Motor neuron (in vitro differentiated cells): ENCODE measurements around the gene PIK3R6. TPM values are rescaled to one million over a fixed set of nuclear protein-coding genes. Genes with fewer than 3 reads are reported as not detected.
A peak's percentile ranks its signal among the peaks of the same experiment; 100 is the strongest.
"Not testable (repeated sequence)": the region's sequence is repeated elsewhere in the genome, so short reads cannot be mapped to it uniquely, and the experiment has no call there.

Source experiments
- ATAC-seq, 8 experiments: fragments of 200-7000 bp; cut with Tn5 transposase; replicated peaks in 6 of 8; 2 replicates each; pipeline ENCODE4 v1.8.0; 2021; ENCODE audit warnings: mild to moderate bottlenecking in 8 of 8, moderate library complexity in 8 of 8
- H3K27ac ChIP-seq, 2 donors: fragments of 250-450 bp; sonication (Bioruptor Pico); 2 replicates each; pipeline ENCODE4 v1.9.0; 2021; ENCODE audit warnings: antibody characterized with exemption in 2 of 2, mild to moderate bottlenecking in 2 of 2, moderate library complexity in 1 of 2
- H3K4me1 ChIP-seq, 2 donors: fragments of 250-450 bp; sonication (Bioruptor Pico); replicated peaks in 1 of 2; 2 replicates each; pipeline ENCODE4 v1.6.1; 2021; ENCODE audit warnings: antibody characterized with exemption in 2 of 2, mild to moderate bottlenecking in 2 of 2, moderate library complexity in 1 of 2
- H3K4me3 ChIP-seq, 5 donors: fragments of 250-450 bp; sonication (Bioruptor Pico); 2 replicates each; pipeline ENCODE4 v1.9.0; 2021; ENCODE audit warnings: antibody characterized with exemption in 5 of 5, mild to moderate bottlenecking in 5 of 5, moderate library complexity in 4 of 5
- WGBS, 10 experiments: fragments of 450-650 bp; shearing (Covaris generic); methylation state at CpG; one replicate each; pipeline ENCODE4 v1.0.0; 2022; 5-methylcytosine and 5-hydroxymethylcytosine counted together
- in situ Hi-C, 9 experiments: fragments of 400-800 bp; cut with MboI; loops; one replicate each; pipeline ENCODE4 v1.15.0; 2021; ENCODE audit warnings: low sequenced_read_pairs in 9 of 9, low pct_unique_long_range_greater_than_20kb in 2 of 9; ENCODE audit not compliant: unreplicated experiment in 9 of 9
- total RNA-seq, 8 experiments: library from RNA; unstranded; fragments of 300-600 nt; gene quantifications; 2 replicates each; pipeline versions ENCODE4 v1.2.3 to v1.2.4, GENCODE V29; 2022

Gene PIK3R6
- total RNA-seq, 8 experiments from 2014 or later: 0.04 to 0.19 (median 0.14) TPM; not detected in 5

DNA sequence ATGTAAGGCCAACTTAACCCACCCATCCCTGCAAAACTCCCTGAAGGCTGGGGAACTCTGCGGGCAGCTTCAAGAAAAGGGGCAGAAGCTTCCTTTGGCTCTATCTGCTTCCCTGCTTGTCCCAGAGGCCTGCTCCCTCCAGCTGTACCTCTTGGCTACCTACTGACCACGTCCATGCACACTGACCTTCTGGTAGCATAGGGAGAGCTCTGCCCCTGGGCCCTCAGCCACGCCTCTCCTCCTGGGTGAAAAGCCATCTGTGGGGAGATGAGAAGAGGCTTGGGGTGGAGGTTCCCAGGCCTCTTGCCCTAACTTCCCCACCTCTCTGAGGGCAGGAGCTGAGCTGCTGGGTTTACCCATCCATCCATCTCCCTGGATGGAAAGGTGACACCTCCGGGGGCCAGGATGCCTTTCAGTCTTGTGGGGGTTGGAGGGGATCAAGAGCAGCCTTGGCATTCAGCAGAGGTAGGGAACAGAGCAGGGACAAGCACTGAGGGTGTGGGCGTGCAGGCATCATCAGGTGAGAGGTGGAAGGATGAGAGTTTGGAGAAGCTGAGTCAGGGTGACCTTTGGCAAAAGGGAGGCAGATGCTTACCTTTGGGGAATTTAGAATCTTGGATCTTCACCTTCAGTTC lies 45.0 kb downstream of the PIK3R6 start:
- 27 to 83% (median 60%) methylated on average over 1 of the region's 5 CpGs; no CpG with 5 or more reads in 5 of the 10 experiments for WGBS, 10 experiments
- Histone ChIP-seq H3K4me1 (no peaks in the 10 kb centered on the region), H3K4me3 (no peak overlapping the region), H3K27ac (no peak overlapping the region)
- no peak for ATAC-seq
- in situ Hi-C loops: no loop called here

DNA sequence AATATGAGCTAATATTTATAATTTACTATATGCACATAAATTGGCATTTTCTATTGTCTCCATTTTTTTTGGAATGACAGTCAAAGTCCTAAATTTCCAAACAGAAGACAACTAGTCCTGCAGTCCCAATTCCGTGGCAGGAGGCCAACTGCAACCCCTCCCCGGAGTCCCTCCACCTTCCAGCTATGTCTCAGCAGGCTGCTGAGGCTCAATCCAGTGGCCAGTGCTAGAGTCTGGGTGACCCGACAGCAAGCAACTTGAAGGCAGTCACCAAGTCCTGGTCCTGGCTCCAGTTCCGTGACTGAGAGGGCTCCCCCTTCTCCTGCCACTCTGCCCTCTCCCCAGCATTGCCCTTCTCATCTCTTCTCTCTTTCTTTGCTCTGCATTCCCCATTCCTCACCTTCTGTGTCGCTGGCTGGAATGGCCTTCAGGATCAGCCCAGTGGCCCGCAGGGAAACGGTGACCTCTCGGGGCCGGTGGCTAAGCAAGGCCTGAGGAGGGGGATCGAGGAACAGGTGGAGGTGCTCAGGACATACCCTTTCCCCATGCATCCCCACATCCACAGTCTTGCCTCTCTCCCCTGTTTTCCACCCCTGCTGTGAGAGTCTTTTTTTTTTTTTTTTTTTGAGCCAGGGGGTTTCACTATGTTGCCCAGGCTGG lies 45.9 kb downstream of the PIK3R6 start:
- WGBS, 10 experiments: 29 to 91% (median 79%) methylated on average over 1 to 9 of the region's 10 CpGs; no CpG with 5 or more reads in 2 of the 10 experiments
- H3K27ac ChIP-seq: no peak overlapping the region
- no peak overlapping the region for H3K4me3 ChIP-seq
- no peaks in the 10 kb centered on the region for H3K4me1 ChIP-seq
- in situ Hi-C loops: no loop called here
- ATAC-seq: no peak

DNA sequence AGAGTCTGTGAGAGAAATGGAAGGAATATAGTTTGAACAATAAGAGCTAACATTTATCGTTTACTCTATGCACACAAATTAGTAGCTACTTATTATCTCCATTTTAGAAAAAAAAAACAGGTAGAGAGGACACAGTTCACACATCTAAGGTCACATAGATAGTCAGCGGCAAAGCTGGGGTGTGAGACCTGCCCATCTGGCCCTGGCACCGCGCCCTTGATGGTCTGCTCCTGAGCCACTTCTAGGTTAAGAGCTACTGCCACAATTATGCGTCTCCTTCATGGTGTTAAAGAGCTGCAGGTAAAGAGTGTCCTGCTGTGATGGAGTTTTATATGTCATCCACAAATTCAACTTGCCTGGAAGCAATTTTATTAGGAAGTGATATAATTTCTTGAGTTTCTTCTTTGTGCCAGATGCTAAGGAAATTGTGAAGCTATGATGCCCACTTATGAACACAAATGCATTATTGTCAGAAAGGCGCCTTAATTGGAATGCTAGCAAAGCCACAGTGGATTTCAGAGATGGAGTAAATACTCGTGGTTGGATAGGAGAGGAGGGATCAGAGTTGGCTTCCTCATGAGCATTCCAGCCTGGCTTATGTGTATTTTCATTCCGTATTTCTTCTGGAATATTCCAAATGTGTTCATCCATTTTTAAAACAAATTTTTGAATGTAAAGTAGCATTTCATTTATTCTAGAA lies 47.0 kb downstream of the PIK3R6 start:
- ATAC-seq: no peak
- in situ Hi-C loops: no loop called here
- H3K27ac ChIP-seq: no peak overlapping the region
- H3K4me3 ChIP-seq: no peak overlapping the region
- 13 to 91% (median 71%) methylated on average over 1 to 8 of the region's 8 CpGs for WGBS, 10 experiments
- no peaks in the 10 kb centered on the region for H3K4me1 ChIP-seq

DNA sequence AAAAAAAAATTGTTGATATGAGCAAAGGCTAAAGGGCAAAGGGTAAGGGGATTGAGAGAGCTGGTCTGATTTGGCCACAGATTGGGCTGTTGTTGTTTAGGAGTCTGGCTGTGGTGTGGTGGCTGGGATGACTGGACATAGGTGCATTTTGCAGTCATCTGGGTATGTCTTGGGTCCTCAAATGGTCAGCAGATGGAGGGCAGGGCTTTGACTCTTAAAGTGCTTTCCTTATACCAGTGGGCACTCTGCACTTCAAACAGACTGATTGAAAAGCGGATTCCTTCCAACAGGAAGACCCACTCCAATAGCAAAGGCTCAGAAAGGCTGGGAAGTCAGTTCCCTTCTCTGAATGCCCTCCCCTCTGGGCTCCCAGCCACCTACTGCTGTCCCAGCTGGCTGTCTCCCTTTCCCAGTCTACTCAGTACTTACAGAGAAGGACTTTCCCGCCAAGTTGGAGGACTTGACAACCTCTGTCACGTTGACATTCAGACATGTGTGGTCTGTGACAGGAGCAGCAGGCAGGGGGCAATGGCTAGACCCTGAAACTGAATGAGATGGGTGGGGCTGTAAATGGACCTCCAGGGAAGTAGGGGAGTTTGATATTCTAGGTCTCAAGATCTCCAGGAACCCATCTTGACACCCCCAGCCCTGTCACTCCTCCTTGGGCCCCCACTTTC lies 48.7 kb downstream of the PIK3R6 start:
- in situ Hi-C loops: no loop called here
- 6 to 83% (median 39%) methylated on average over 1 to 3 of the region's 3 CpGs; no CpG with 5 or more reads in 7 of the 10 experiments for WGBS, 10 experiments
- ATAC-seq: no peak
- no peaks in the 10 kb centered on the region for H3K4me1 ChIP-seq
- H3K4me3 ChIP-seq: no peak overlapping the region
- H3K27ac ChIP-seq: no peak overlapping the region

DNA sequence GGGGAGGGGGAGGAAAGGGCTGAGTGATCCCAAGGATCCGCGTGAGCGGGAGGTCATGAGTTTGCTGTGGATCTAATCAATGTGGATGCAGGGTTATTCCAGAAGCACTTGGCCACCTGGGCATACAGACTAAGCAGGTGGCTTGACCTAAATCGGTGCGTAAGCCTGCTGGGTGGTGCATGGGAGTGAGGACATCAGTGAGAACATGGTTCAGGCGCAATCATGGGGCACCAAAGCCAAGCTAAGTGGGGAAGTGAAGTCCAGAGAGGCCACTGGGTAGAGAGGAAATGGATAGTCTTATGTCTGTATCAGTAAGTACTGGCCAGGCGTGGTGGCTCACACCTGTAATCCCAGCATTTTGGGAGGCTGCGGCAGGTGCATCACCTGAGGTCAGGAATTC lies 49.4 kb downstream of the PIK3R6 start:
- no peak overlapping the region for H3K4me3 ChIP-seq
- no peak overlapping the region for H3K27ac ChIP-seq
- no peaks in the 10 kb centered on the region for H3K4me1 ChIP-seq
- in situ Hi-C loops: no loop called here
- no peak for ATAC-seq
- 86 to 100% (median 92%) methylated on average over 1 to 8 of the region's 8 CpGs; no CpG with 5 or more reads in 3 of the 10 experiments for whole genome bisulfite sequencing, 10 experiments

DNA sequence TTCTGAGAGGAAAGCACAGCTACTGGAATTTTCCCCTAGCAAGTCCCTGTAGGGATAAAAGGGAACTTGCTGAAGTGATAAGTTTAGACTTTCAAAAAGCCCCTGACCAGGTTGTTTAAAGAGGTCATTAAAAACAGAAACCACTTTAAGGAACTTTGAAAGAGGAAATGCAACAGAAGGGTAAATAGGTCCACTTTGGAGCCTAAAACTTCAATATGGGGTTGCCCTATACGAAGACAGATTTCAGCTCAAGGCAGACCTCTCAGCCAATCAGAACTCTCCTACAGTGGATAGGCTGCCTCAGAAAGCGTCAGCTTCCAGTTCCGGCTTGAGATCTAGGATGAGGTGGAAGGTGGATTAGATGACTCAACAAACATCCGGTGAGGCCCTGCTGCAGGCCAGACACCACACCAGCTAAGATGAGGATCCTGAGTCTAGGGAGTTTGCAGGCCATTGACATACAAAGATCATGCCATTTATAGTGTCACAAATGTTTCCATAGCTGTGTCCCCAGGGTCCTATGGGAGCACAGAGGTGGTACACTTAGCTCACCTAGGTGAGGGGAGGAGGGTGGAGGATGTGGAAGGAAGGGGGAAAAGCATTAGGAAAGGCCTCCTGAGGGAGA lies 60.4 kb downstream of the PIK3R6 start:
- in situ Hi-C loops: no loop called here
- no peaks in the 10 kb centered on the region for H3K4me1 ChIP-seq
- H3K4me3 ChIP-seq: no peak overlapping the region
- WGBS, 10 experiments: 20 to 80% (median 60%) methylated on average over 1 to 3 of the region's 4 CpGs; no CpG with 5 or more reads in 1 of the 10 experiments
- H3K27ac ChIP-seq: no peak overlapping the region
- peak in 2 of 8 experiments; percentile 33 to 38 for ATAC-seq

DNA sequence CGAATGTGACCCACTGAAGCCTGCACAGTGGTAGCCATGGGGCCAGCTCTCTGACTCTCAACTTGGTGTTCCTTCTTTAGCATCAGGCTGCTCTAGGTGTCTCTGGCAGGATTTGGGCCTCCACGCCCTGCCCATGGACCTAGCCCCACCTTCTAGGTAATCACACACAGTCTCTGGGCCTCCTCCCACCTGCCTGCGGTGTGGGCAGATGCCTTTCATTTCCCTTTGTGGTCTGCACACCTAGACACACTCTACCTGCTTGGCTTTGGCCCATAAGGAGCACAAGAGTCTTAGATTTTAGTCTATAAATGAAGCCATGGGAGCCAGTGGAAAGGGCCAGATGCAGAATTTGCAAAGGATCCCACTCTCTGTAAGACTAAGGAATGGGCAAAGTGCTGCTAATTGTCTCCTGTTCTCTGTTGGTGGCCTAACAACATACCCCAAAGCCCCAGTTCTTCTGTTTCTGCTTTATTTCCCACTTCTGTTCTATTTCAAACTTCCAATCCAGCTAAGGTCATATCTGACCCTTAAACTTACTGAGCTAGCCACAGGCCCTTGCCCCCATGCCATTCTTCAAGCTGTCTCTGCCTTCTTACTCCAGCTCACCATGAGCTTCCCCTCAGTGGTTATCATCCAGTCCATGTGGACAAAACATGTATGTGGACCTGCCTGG lies 61.1 kb downstream of the PIK3R6 start:
- in situ Hi-C loops: no loop called here
- Histone ChIP-seq H3K4me3 (no peak overlapping the region), H3K4me1 (no peaks in the 10 kb centered on the region), H3K27ac (no peak overlapping the region)
- ATAC-seq: no peak
- WGBS, 10 experiments: no CpG with 5 or more reads among the region's 3 CpGs

DNA sequence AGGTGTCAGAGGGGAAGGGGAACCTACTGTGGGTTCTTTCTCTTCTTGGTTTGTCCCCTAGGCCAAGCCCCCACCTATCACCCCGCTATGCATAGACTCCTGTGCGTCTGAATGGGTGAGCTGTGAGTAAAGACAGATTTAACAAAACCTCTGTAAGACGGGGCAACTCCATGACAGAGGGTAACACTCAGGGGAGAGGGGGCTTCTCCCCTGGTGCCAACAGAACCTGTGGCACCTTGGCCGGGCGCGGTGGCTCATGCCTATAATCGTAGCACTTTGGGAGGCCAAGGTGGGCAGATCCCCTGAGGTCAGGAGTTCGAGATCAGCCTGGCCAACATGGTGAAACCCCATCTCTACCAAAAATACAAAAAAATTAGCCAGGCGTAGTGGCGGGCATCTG lies 62.1 kb downstream of the PIK3R6 start:
- H3K27ac ChIP-seq, in situ Hi-C loops, H3K4me3 ChIP-seq, ATAC-seq, H3K4me1 ChIP-seq: not testable (repeated sequence)
- WGBS, 10 experiments: 30 to 100% (median 70%) methylated on average over 1 to 4 of the region's 10 CpGs; no CpG with 5 or more reads in 5 of the 10 experiments

DNA sequence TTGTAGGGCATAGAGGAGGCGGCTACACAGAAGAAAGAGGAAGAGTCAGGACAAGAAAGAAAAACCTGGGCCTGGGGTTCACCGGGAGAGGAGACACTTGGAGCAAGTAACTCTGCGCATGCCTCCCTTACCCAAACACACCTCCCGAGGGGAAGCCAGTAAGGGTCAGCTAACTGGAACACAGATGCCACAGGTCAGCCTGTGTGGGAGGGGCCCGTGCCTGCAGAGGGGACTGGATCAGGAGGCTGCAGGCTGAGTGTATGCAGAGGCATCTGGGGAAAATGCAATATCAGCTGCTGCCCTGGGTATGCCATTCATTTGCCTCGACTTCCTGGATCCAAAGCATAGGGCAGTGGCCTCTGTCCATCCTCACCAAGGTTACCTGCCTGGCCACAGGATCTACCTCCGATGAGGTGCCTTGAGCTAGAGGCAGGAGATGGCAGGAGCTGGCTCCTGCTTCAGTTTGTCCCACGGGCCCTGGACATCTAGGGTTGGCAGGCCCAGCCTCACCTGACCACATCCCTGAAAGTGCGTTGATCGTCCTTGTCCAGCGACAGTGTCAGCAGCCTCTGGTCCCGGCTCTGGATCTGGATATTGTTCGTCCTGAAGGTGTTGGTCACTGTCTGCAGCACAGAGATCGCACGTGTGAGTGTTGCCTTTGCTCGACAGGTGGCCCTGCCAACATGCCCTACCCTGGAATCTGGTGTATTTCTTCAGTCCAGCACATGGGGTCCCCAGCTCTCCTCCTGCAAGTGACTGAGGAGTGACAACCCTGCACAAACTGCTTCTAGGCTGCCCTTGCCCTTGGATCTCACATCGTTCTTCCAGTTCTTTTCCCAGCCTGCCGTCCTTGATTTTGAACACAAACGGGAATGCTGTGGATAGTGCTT lies 63.7 kb downstream of the PIK3R6 start:
- WGBS, 10 experiments: 0 to 63% (median 58%) methylated on average over 1 to 7 of the region's 19 CpGs; no CpG with 5 or more reads in 3 of the 10 experiments
- in situ Hi-C loops: no loop called here
- no peak overlapping the region for H3K27ac ChIP-seq
- peak in 4 of 8 experiments; percentile 23 to 55 (median 34) for ATAC-seq
- H3K4me3 ChIP-seq: no peak overlapping the region
- no peaks in the 10 kb centered on the region for H3K4me1 ChIP-seq

DNA sequence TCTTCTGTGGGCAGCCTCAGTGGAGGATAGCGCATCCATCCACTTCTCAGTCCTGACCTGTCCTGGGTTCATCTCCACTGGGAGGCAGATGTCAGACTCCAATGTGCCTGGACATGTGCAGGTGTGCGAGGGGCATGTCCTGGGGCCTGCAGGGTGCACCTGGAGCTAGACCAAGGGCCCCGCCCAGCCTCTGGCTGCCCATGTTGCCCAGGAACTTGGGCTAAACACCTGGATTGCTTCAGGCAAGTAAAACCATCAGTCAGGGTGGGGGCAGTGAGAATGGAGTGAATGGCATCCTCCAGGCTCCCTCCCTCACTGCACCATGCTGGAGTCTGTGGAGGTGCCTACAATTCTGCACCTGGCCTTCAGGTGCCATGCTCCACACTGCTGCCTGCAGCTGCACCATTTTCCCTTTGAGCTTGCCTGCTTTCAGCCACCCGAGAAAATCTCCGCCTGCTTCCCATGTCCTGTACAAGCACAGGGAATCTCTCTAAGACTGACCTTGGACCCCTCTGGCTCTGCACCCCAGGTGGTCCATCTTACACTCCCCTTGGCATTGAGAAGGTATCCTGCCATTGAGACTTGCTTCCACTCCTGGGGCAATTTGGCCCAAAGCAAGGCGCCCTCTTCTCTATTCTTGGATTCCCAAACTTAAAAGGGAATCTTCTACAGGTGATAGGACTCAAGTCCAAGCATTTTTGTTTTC lies 66.2 kb downstream of the PIK3R6 start:
- in situ Hi-C loops: no loop called here
- Histone ChIP-seq H3K4me3 (no peak overlapping the region), H3K27ac (no peak overlapping the region), H3K4me1 (no peaks in the 10 kb centered on the region)
- 25 to 100% (median 73%) methylated on average over 1 to 4 of the region's 6 CpGs; no CpG with 5 or more reads in 4 of the 10 experiments for WGBS, 10 experiments
- ATAC-seq: no peak

DNA sequence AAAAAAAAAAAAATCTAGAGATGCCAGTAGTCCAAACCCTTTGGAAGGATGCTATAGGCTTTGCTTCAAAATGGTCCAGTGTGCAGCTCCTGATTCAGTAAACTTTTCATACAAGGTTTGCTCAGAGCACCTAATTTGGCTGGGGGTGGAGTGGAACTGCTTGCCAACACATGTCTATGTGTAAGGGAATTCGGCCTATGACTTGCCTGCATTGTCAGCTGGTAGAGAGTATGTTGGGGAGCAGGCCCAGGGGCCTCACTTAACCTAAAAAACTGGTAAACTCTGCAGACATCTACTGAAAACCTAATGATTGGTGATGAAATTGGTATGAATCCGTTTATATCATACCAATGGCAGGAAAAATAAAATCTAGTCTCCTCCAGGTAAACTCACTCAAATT lies 66.8 kb downstream of the PIK3R6 start:
- no peak for ATAC-seq
- Histone ChIP-seq H3K4me1 (no peaks in the 10 kb centered on the region), H3K4me3 (no peak overlapping the region), H3K27ac (no peak overlapping the region)
- 30 to 83% (median 49%) methylated on average over 1 to 2 of the region's 2 CpGs; no CpG with 5 or more reads in 4 of the 10 experiments for WGBS, 10 experiments
- in situ Hi-C loops: no loop called here
